K562 (cell line): Measurements from ENCODE around the gene METTL18. TPM values are rescaled to one million over a fixed set of nuclear protein-coding genes. Genes with fewer than 3 reads are reported as not detected.
A peak's percentile ranks its signal among the peaks of the same experiment; 100 is the strongest.

Experiments
- ATAC-seq: fragments of 200-7000 bp; cut with Tn5 transposase; 3 replicates; pipeline ENCODE4 v1.9.1; 2020; ENCODE audit warnings: moderate library complexity
- BruUV-seq: library from RNA; stranded (reverse); fragments of 400-500 nt; replicated peaks from 2 replicates; lab custom pipeline; 2021; lab: Mats Ljungman, UMichigan
- CTCF ChIA-PET: fragments of 300-600 bp; formaldehyde crosslinking; extraction: SDS; loops from one replicate; lab custom pipeline; 2021; ENCODE audit warnings: low intra/inter-chr PET ratio; lab: Yijun Ruan, JAX
- POLR2A ChIA-PET: fragments of 300-600, 350-650 bp; sonication (Branson Sonifier 250); formaldehyde crosslinking; extraction: SDS; loops from one replicate; lab custom pipeline; 2021; ENCODE audit warnings: antibody characterized with exemption, inconsistent platforms; lab: Yijun Ruan, JAX
- DNase-seq, 4 experiments: peaks; one replicate each; pipeline versions ENCODE4 v3.0.0 to v3.0.0-alpha.2; 2011 to 2018; ENCODE audit warnings: low spot score in 3 of 4, mixed read lengths in 3 of 4; ENCODE audit errors: extremely low read depth in 1 of 4
- FAIRE-seq: peaks from 2 replicates; lab custom pipeline; 2011; peaks lifted over from hg19 to GRCh38; lab: Jason Lieb, UNC
- H2AFZ ChIP-seq: 2 replicates; pipeline ENCODE4 v1.6.0; 2011; ENCODE audit warnings: low read depth, low read length, control low read depth, inconsistent platforms
- H3K27ac ChIP-seq: fragments of 200-600 bp; 3 replicates; pipeline ENCODE4 v1.8.0; 2011; ENCODE audit warnings: low read depth, mild to moderate bottlenecking, control low read depth, inconsistent platforms, low read length, moderate library complexity, mixed read lengths; ENCODE audit errors: extremely low read depth
- H3K27me3 ChIP-seq, 2 experiments: fragments of 300-600 bp in 1 of 2; 2 replicates in 1 of 2; 3 replicates in 1 of 2; pipeline versions ENCODE4 v1.6.0 to v1.8.0; 2011; ENCODE audit warnings: inconsistent platforms in 2 of 2, low read length in 2 of 2, mild to moderate bottlenecking in 1 of 2, mixed read lengths in 1 of 2, moderate library complexity in 1 of 2; ENCODE audit not compliant: control insufficient read depth in 2 of 2, insufficient read depth in 2 of 2
- H3K36me3 ChIP-seq: fragments of 300-600 bp; 3 replicates; pipeline ENCODE4 v1.8.0; 2011; ENCODE audit warnings: mild to moderate bottlenecking, low read length, inconsistent platforms; ENCODE audit not compliant: control insufficient read depth, insufficient read depth
- H3K4me1 ChIP-seq, 2 experiments: fragments of 200-600 bp in 1 of 2; replicated peaks in 1 of 2; 2 replicates in 1 of 2; 3 replicates in 1 of 2; pipeline versions ENCODE4 v1.5.1 to v1.8.0; 2011; ENCODE audit warnings: inconsistent platforms in 2 of 2, low read length in 2 of 2, mild to moderate bottlenecking in 1 of 2, mixed read lengths in 1 of 2, moderate library complexity in 1 of 2; ENCODE audit not compliant: control insufficient read depth in 2 of 2, insufficient read depth in 2 of 2
- H3K4me2 ChIP-seq: 2 replicates; pipeline ENCODE4 v1.6.1; 2011; ENCODE audit warnings: low read length, control low read depth, inconsistent platforms, mixed read lengths; ENCODE audit not compliant: insufficient read depth
- H3K4me3 ChIP-seq: fragments of 200-600 bp; sonication (generic), shearing (Covaris generic); 2 replicates; pipeline ENCODE4 v1.5.1; 2016; ENCODE audit warnings: control low read depth, inconsistent platforms
- H3K79me2 ChIP-seq: fragments of 200-600 bp; 3 replicates; pipeline ENCODE4 v1.8.0; 2011; ENCODE audit warnings: low read length, inconsistent platforms; ENCODE audit not compliant: control insufficient read depth, insufficient read depth
- H3K9ac ChIP-seq, 2 experiments: 2 replicates each; pipeline versions ENCODE4 v1.6.0 to v1.6.1; 2011; ENCODE audit warnings: low read depth in 2 of 2, low read length in 2 of 2, control low read depth in 1 of 2, inconsistent platforms in 1 of 2, mild to moderate bottlenecking in 1 of 2, mixed read lengths in 1 of 2; ENCODE audit not compliant: insufficient read depth in 1 of 2
- H3K9me1 ChIP-seq: one replicate; pipeline ENCODE4 v1.6.0; 2011; ENCODE audit warnings: inconsistent platforms, mild to moderate bottlenecking, low read length, moderate library complexity; ENCODE audit not compliant: control insufficient read depth, insufficient read depth
- H3K9me3 ChIP-seq: replicated peaks from 2 replicates; pipeline ENCODE4 v1.5.1; 2011; ENCODE audit warnings: low read depth, low read length, inconsistent platforms; ENCODE audit not compliant: control insufficient read depth, insufficient read depth
- H4K20me1 ChIP-seq: replicated peaks from 2 replicates; pipeline ENCODE4 v1.6.1; 2011; ENCODE audit warnings: low read length, inconsistent platforms, mixed read lengths; ENCODE audit not compliant: control insufficient read depth, insufficient read depth
- HIVEP1 ChIP-seq: fragments of 250-450 bp; sonication (Bioruptor Pico); IDR thresholded peaks from 2 replicates; pipeline ENCODE4 v1.4.0; 2020; ENCODE audit warnings: mild to moderate bottlenecking
- HSF4 ChIP-seq: fragments of 250-450 bp; sonication (Bioruptor Pico); IDR thresholded peaks from 2 replicates; pipeline ENCODE4 v2.1.2; 2022; ENCODE audit warnings: mild to moderate bottlenecking, moderate library complexity, borderline replicate concordance
- MEIS2 ChIP-seq: fragments of 450-650 bp; IDR thresholded peaks from 2 replicates; pipeline ENCODE4 v1.6.1; 2014; ENCODE audit warnings: mild to moderate bottlenecking; ENCODE audit not compliant: partially characterized antibody
- MXI1 ChIP-seq: IDR thresholded peaks from 2 replicates; pipeline ENCODE4 v1.6.1; 2011; ENCODE audit warnings: low read depth, mild to moderate bottlenecking, improper control_type of control experiment, low read length
- NFATC3 ChIP-seq: fragments of 450-650 bp; IDR thresholded peaks from 2 replicates; pipeline ENCODE4 v1.6.1; 2017; ENCODE audit warnings: mild to moderate bottlenecking
- SIRT6 ChIP-seq: IDR thresholded peaks from one replicate; pipeline ENCODE4 v1.6.1; 2012; ENCODE audit warnings: low read depth, mild to moderate bottlenecking, control low read depth, inconsistent platforms, low read length, moderate library complexity
- STAT5A ChIP-seq: IDR thresholded peaks from 2 replicates; pipeline ENCODE4 v1.6.1; 2012; ENCODE audit warnings: low read length, inconsistent platforms, borderline replicate concordance
- XRCC4 ChIP-seq: IDR thresholded peaks from one replicate; pipeline ENCODE4 v1.6.1; 2011; ENCODE audit not compliant: insufficient read depth, insufficient read length; ENCODE audit errors: extremely low read depth
- ZNF197 ChIP-seq: fragments of 200-800 bp; sonication (Bioruptor generic); IDR thresholded peaks from 2 replicates; pipeline ENCODE4 v1.6.1; 2016; ENCODE audit warnings: low read depth, missing genetic modification characterization, missing compliant biosample characterization
- ZNF79 ChIP-seq: fragments of 250-450 bp; sonication (Bioruptor Pico); IDR thresholded peaks from 2 replicates; pipeline ENCODE4 v1.4.0; 2020; ENCODE audit warnings: low read depth, mild to moderate bottlenecking, moderate library complexity
- WGBS: fragments of 100-300 bp; shearing (Covaris generic); methylation state at CpG from one replicate; pipeline ENCODE4 v1.1.6; 2016; ENCODE audit warnings: low coverage, mixed read lengths; ENCODE audit not compliant: insufficient coverage; ENCODE audit errors: missing lambda C conversion rate; 5-methylcytosine and 5-hydroxymethylcytosine counted together
- in situ Hi-C: fragments of 300-500 bp; cut with MboI; formaldehyde crosslinking; loops from 4 replicates; pipeline ENCODE4 v1.15.0; 2018; ENCODE audit warnings: inconsistent platforms, mixed read lengths
- intact Hi-C: fragments of 100-400 bp; cut with micrococcal nuclease; formaldehyde crosslinking; loops from 2 replicates; pipeline ENCODE4 v1.14.2; 2022
- polyA plus RNA-seq, 8 experiments: library from polyadenylated mRNA; depleted of rRNA in 4 of 8; stranded (reverse) in 5 of 8; unstranded in 3 of 8; fragments of >200 nt; fragmentation: Nextera tagmentation in 2 of 8; fragmentation: Illumina TruSeq in 1 of 8; extraction: Ambion mirVana in 2 of 8; extraction: Trizol in 1 of 8; gene quantifications; 2 replicates each; pipeline versions ENCODE4 v1.2.1 to v1.2.3, GENCODE V29; 2011 to 2014; ENCODE audit warnings: inconsistent platforms in 1 of 8, missing spikeins in 1 of 8
- total RNA-seq, 7 experiments: library from RNA; depleted of rRNA in 6 of 7; stranded (reverse); fragments of >200 nt in 6 of 7; fragmentation: Illumina TruSeq in 2 of 7; extraction: Trizol in 2 of 7; gene quantifications; 2 replicates each; pipeline versions ENCODE4 v1.2.1 to v1.2.3, GENCODE V29; 2011 to 2021; ENCODE audit warnings: low replicate concordance in 1 of 7

METTL18 gene
- total and polyA plus RNA-seq, 9 of the 15 experiments (the other 6 are each of a cell fraction or from before 2014, with no cell fraction given), result 9.5 to 40.2 (median 14.7) TPM

DNA sequence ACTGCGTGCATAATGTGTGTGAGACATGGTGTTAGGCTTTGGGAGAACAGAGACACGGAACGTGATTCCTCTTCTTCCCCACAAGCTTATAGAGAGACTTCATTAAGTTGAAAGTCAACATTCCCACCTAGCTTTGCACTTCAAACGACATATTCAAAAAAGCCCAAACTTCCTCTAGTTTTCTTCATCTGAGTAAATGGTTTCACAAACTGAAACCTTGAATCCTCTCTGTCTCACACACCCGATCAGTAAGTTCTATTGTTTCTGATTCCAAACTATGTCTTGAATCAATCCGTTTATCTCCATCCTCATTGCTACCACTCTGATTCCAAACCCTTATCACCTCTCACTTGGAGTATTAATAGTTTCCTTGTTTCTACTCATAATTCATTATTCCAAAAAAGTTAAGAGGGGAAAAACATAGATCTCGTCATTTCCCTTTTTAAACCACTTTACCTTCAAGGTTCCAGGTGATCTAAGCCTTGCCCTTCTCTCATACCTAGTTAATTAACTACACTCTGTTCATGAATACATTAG lies 1.6 kb upstream of the METTL18 start:
- H3K27me3 ChIP-seq, result no peaks in the 10 kb centered on the region
- H3K9ac ChIP-seq, result peak overlapping the region in 1 of 2 experiments; percentile 93; a peak in 2 of 4 replicates
- H3K9me1 ChIP-seq, result no peaks in the 10 kb centered on the region
- H3K79me2 ChIP-seq, result peaks cover 47% of the 10 kb centered on the region
- CTCF ChIA-PET, result no interaction called here
- peak overlapping the region; percentile 92 for H3K4me2 ChIP-seq
- in situ Hi-C loops (no loop called here), intact Hi-C loops (loop anchor here (5.0 kb wide), 1 partner anchor 309 kb away; the partner anchor contains the start of gene SLC19A2)
- FAIRE-seq (no peak), DNase-seq (no peak), ATAC-seq (no peak)
- no TSS peak for BruUV-seq
- POLR2A ChIA-PET, result no interaction called here
- peaks cover 46% of the 10 kb centered on the region; the same call in 2 of the 3 replicates for H3K36me3 ChIP-seq
- peaks cover 0 to 8% of the 10 kb centered on the region in 2 experiments; a peak in 2 of 5 replicates for H3K4me1 ChIP-seq
- H4K20me1 ChIP-seq, result no peaks in the 10 kb centered on the region
- H3K9me3 ChIP-seq, result no peaks in the 10 kb centered on the region
- H3K27ac ChIP-seq, result no peak overlapping the region
- H3K4me3 ChIP-seq, result no peak overlapping the region
- H2AFZ ChIP-seq, result no peak overlapping the region
- TF ChIP-seq SIRT6 (no peak), ZNF79 (CRISPR knock-in tag) (no peak), XRCC4 (no peak), NFATC3 (no peak), STAT5A (no peak), ZNF197 (no peak), MXI1 (no peak), MEIS2 (no peak), HIVEP1 (CRISPR knock-in tag) (no peak), HSF4 (CRISPR knock-in tag) (no peak)
- WGBS, result 65% methylated on average over 7 of the region's 7 CpGs
